Astrocyte (in vitro differentiated cells and primary cell): ENCODE data around the gene FAM81B.

Experiments used
- EZH2 ChIP-seq: IDR thresholded peaks from 2 replicates; pipeline ENCODE4 v1.6.1; 2012; ENCODE audit warnings: mild to moderate bottlenecking, low read length, inconsistent platforms; ENCODE audit not compliant: insufficient read depth
- TF ChIP-seq, protein P1 (sequence below): IDR thresholded peaks from 2 replicates; pipeline ENCODE4 v1.5.1; 2011; ENCODE audit warnings: low read depth, mild to moderate bottlenecking, inconsistent platforms, low read length, moderate library complexity; ENCODE audit not compliant: insufficient read depth

GRCh38 chr5:95414451-95414850 is 23.3 kb downstream of the FAM81B start:
- TF ChIP-seq EZH2, result no peak
- TF ChIP-seq, protein P1, sequence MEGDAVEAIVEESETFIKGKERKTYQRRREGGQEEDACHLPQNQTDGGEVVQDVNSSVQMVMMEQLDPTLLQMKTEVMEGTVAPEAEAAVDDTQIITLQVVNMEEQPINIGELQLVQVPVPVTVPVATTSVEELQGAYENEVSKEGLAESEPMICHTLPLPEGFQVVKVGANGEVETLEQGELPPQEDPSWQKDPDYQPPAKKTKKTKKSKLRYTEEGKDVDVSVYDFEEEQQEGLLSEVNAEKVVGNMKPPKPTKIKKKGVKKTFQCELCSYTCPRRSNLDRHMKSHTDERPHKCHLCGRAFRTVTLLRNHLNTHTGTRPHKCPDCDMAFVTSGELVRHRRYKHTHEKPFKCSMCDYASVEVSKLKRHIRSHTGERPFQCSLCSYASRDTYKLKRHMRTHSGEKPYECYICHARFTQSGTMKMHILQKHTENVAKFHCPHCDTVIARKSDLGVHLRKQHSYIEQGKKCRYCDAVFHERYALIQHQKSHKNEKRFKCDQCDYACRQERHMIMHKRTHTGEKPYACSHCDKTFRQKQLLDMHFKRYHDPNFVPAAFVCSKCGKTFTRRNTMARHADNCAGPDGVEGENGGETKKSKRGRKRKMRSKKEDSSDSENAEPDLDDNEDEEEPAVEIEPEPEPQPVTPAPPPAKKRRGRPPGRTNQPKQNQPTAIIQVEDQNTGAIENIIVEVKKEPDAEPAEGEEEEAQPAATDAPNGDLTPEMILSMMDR, result no peak
